H9 (cell line): Measurements from ENCODE around the gene CHPF2. TPM values are rescaled to one million over a fixed set of nuclear protein-coding genes. Genes with fewer than 3 reads are reported as not detected.
A peak's percentile ranks its signal among the peaks of the same experiment; 100 is the strongest.

ENCODE experiments used
- DNase-seq: peaks from one replicate; pipeline ENCODE4 v3.0.0-alpha.2; 2017
- H2AFZ ChIP-seq: one replicate; pipeline ENCODE4 v1.6.1; 2013; ENCODE audit warnings: mild to moderate bottlenecking, low read length, control low read depth, moderate library complexity
- H2AK5ac ChIP-seq: 2 replicates; pipeline ENCODE4 v1.6.1; 2013; ENCODE audit warnings: low read length, control low read depth, mixed read lengths; ENCODE audit not compliant: insufficient read length
- H2BK120ac ChIP-seq: one replicate; pipeline ENCODE4 v1.6.1; 2013; ENCODE audit warnings: low read depth, mild to moderate bottlenecking, low read length, control low read depth, inconsistent platforms; ENCODE audit not compliant: poor library complexity, severe bottlenecking
- H2BK12ac ChIP-seq: 2 replicates; pipeline ENCODE4 v1.6.1; 2013; ENCODE audit warnings: low read length, control low read depth, mixed read lengths, low read depth; ENCODE audit not compliant: insufficient read length
- H2BK15ac ChIP-seq: 2 replicates; pipeline ENCODE4 v1.6.1; 2013; ENCODE audit warnings: low read depth, low read length, control low read depth
- H2BK20ac ChIP-seq: one replicate; pipeline ENCODE4 v1.6.1; 2013; ENCODE audit warnings: low read depth, mild to moderate bottlenecking, low read length, control low read depth, inconsistent platforms; ENCODE audit not compliant: poor library complexity, severe bottlenecking
- H2BK5ac ChIP-seq: 2 replicates; pipeline ENCODE4 v1.6.1; 2013; ENCODE audit warnings: low read length, control low read depth, mixed read lengths; ENCODE audit not compliant: insufficient read length
- H3K14ac ChIP-seq: 2 replicates; pipeline ENCODE4 v1.6.1; 2013; ENCODE audit warnings: low read length, control low read depth; ENCODE audit not compliant: insufficient read depth
- H3K18ac ChIP-seq: 2 replicates; pipeline ENCODE4 v1.6.1; 2013; ENCODE audit warnings: low read depth, mild to moderate bottlenecking, mixed read lengths, low read length, control low read depth; ENCODE audit not compliant: insufficient read length
- H3K23ac ChIP-seq: 2 replicates; pipeline ENCODE4 v1.6.1; 2013; ENCODE audit warnings: low read length, control low read depth, mixed read lengths, low read depth; ENCODE audit not compliant: insufficient read length
- H3K23me2 ChIP-seq: 2 replicates; pipeline ENCODE4 v1.6.1; 2013; ENCODE audit warnings: low read depth, mild to moderate bottlenecking, mixed read lengths, low read length, control low read depth; ENCODE audit not compliant: insufficient read length, poor library complexity, severe bottlenecking
- H3K27ac ChIP-seq: 2 replicates; pipeline ENCODE4 v1.5.1; 2013; ENCODE audit warnings: low read length, control low read depth, mixed read lengths, low read depth; ENCODE audit not compliant: insufficient read length
- H3K27me3 ChIP-seq: 2 replicates; pipeline ENCODE4 v1.6.1; 2013; ENCODE audit warnings: low read length, control low read depth, inconsistent platforms; ENCODE audit not compliant: insufficient read depth
- H3K4ac ChIP-seq: 2 replicates; pipeline ENCODE4 v1.6.1; 2013; ENCODE audit warnings: low read depth, mild to moderate bottlenecking, control low read depth, inconsistent platforms, low read length, moderate library complexity
- H3K4me1 ChIP-seq: 2 replicates; pipeline ENCODE4 v1.6.1; 2013; ENCODE audit warnings: low read length, control low read depth, inconsistent platforms; ENCODE audit not compliant: insufficient read depth
- H3K4me2 ChIP-seq: 2 replicates; pipeline ENCODE4 v1.6.1; 2013; ENCODE audit warnings: low read length, control low read depth, mixed read lengths; ENCODE audit not compliant: insufficient read length, insufficient read depth
- H3K56ac ChIP-seq: 2 replicates; pipeline ENCODE4 v1.6.1; 2013; ENCODE audit warnings: low read depth, mild to moderate bottlenecking, mixed read lengths, low read length, control low read depth; ENCODE audit not compliant: insufficient read length
- H3K79me1 ChIP-seq: 2 replicates; pipeline ENCODE4 v1.6.1; 2013; ENCODE audit warnings: low read depth, mild to moderate bottlenecking, moderate library complexity, low read length, control low read depth, inconsistent platforms; ENCODE audit not compliant: insufficient read depth, poor library complexity, severe bottlenecking
- H3K79me2 ChIP-seq: 2 replicates; pipeline ENCODE4 v1.6.1; 2013; ENCODE audit warnings: low read length, control low read depth, inconsistent platforms; ENCODE audit not compliant: insufficient read depth
- H3K9ac ChIP-seq: 2 replicates; pipeline ENCODE4 v1.6.1; 2013; ENCODE audit warnings: low read length, control low read depth, mixed read lengths; ENCODE audit not compliant: insufficient read length; ENCODE audit errors: extremely low read depth
- H3K9me3 ChIP-seq: one replicate; pipeline ENCODE4 v1.6.1; 2013; ENCODE audit warnings: low read depth, low read length, inconsistent platforms; ENCODE audit not compliant: control insufficient read depth
- H3T11ph ChIP-seq: one replicate; pipeline ENCODE4 v1.6.1; 2013; ENCODE audit warnings: mild to moderate bottlenecking, low read length, control low read depth, inconsistent platforms
- H4K20me1 ChIP-seq: one replicate; pipeline ENCODE4 v1.6.1; 2013; ENCODE audit not compliant: control insufficient read depth, insufficient read length, insufficient read depth
- H4K5ac ChIP-seq: 2 replicates; pipeline ENCODE4 v1.6.1; 2013; ENCODE audit warnings: low read depth, mild to moderate bottlenecking, mixed read lengths, low read length, control low read depth; ENCODE audit not compliant: insufficient read length
- H4K8ac ChIP-seq: replicated peaks from 2 replicates; pipeline ENCODE4 v1.6.1; 2013; ENCODE audit warnings: low read length, control low read depth, mixed read lengths, low read depth; ENCODE audit not compliant: insufficient read length
- H4K91ac ChIP-seq: 2 replicates; pipeline ENCODE4 v1.6.1; 2013; ENCODE audit warnings: low read depth, mild to moderate bottlenecking, moderate library complexity, mixed read lengths, low read length, control low read depth; ENCODE audit not compliant: insufficient read length
- H3K27ac Mint-ChIP-seq, 3 experiments: 2 replicates in 2 of 3; 3 replicates in 1 of 3; pipeline ENCODE4 v1.8.0; 2020 to 2021; ENCODE audit warnings: mixed read lengths in 3 of 3, mild to moderate bottlenecking in 1 of 3, moderate library complexity in 1 of 3
- H3K27me3 Mint-ChIP-seq: 2 replicates; pipeline ENCODE4 v1.8.0; 2021; ENCODE audit warnings: low read depth, mild to moderate bottlenecking, moderate library complexity, mixed read lengths
- H3K36me3 Mint-ChIP-seq, 3 experiments: 2 replicates in 2 of 3; 3 replicates in 1 of 3; pipeline ENCODE4 v1.8.0; 2020 to 2021; ENCODE audit warnings: low read depth in 3 of 3, mixed read lengths in 3 of 3; ENCODE audit not compliant: insufficient read depth in 1 of 3
- H3K4me1 Mint-ChIP-seq, 2 experiments: 2 replicates each; pipeline ENCODE4 v1.8.0; 2020; ENCODE audit warnings: mixed read lengths in 2 of 2
- H3K4me3 Mint-ChIP-seq, 2 experiments: 2 replicates in 1 of 2; 3 replicates in 1 of 2; pipeline ENCODE4 v1.8.0; 2020 to 2021; ENCODE audit warnings: mild to moderate bottlenecking in 2 of 2, mixed read lengths in 2 of 2, moderate library complexity in 1 of 2
- H3K9me3 Mint-ChIP-seq, 2 experiments: 2 replicates in 1 of 2; 3 replicates in 1 of 2; pipeline ENCODE4 v1.8.0; 2020; ENCODE audit warnings: mild to moderate bottlenecking in 2 of 2, mixed read lengths in 2 of 2, moderate library complexity in 1 of 2
- CTCF ChIP-seq: fragments of 200-600 bp; sonication (generic); conservative IDR thresholded peaks from 3 replicates; pipeline ENCODE4 v1.8.0; 2021; ENCODE audit warnings: antibody characterized with exemption, mild to moderate bottlenecking
- WGBS: extraction: QIAGEN DNeasy Blood & Tissue Kit; methylation state at CpG from one replicate; pipeline ENCODE4 v1.1.7; 2013; ENCODE audit warnings: missing lambda C conversion rate, low lambda C conversion rate, mixed read lengths; ENCODE audit not compliant: insufficient read length; ENCODE audit errors: extremely low coverage; 5-methylcytosine and 5-hydroxymethylcytosine counted together
- total RNA-seq: library from RNA; stranded (reverse); gene quantifications from 2 replicates; pipeline ENCODE4 v1.2.1, GENCODE V29; 2021

Gene CHPF2
- total RNA-seq, 1 experiment from 2014 or later = 25.7 TPM

GRCh38 chr7:151282111-151282510, 49.8 kb downstream of the CHPF2 start:
- Histone ChIP-seq H3K23ac (no peak overlapping the region), H3K4me2 (no peak overlapping the region), H4K5ac (no peak overlapping the region), H3K23me2 (no peaks in the 10 kb centered on the region), H3T11ph (no peak overlapping the region), H3K79me2 (no peaks in the 10 kb centered on the region), H2BK12ac (no peak overlapping the region), H3K4ac (no peak overlapping the region), H3K56ac (no peak overlapping the region), H3K79me1 (no peaks in the 10 kb centered on the region), H2BK5ac (no peak overlapping the region), H2BK15ac (no peak overlapping the region), H2AFZ (no peak overlapping the region), H2AK5ac (no peak overlapping the region), H2BK20ac (no peak overlapping the region), H4K8ac (no peak overlapping the region), H3K18ac (no peak overlapping the region), H3K9ac (no peak overlapping the region), H3K14ac (no peak overlapping the region), H4K20me1 (no peaks in the 10 kb centered on the region), H3K4me1 (no peaks in the 10 kb centered on the region), H3K27ac (no peak overlapping the region), H2BK120ac (no peak overlapping the region), H4K91ac (no peak overlapping the region), H3K9me3 (no peaks in the 10 kb centered on the region), H3K27me3 (no peaks in the 10 kb centered on the region)
- Mint-ChIP-seq H3K36me3 (no peaks in the 10 kb centered on the region; a peak in 1 of 7 replicates), H3K27me3 (peaks cover 75% of the 10 kb centered on the region), H3K27ac (peak overlapping the region in 1 of 3 experiments; percentile 90; a peak in 1 of 7 replicates), H3K4me3 (no peak overlapping the region), H3K4me1 (peaks cover 13 to 15% of the 10 kb centered on the region in 2 experiments), H3K9me3 (no peaks in the 10 kb centered on the region; a peak in 1 of 5 replicates)
- DNase-seq = no peak
- no peak for TF ChIP-seq CTCF
- no CpG with 5 or more reads among the region's 8 CpGs for WGBS
